Measurements from ENCODE around the gene TAF4B.
"Not testable (repeated sequence)": the region's sequence is repeated elsewhere in the genome, so short reads cannot be mapped to it uniquely, and the experiment has no call there.

DNA sequence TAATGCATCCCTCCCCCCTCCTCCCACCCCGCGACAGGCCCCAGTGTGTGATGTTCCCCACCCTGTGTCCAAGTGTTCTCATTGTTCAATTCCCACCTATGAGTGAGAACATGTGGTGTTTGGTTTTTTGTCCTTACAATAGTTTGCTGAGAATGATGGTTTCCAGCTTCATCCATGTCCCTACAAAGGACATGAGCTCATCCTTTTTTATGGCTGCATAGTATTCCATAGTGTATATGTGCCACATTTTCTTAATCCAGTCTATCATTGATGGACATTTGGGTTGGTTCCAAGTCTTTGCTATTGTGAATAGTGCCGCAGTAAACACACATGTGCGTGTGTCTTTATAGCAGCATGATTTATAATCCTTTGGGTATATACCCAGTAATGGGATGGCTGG lies 33.2 kb downstream of the TAF4B start:
- TF ChIP-seq, protein P1, sequence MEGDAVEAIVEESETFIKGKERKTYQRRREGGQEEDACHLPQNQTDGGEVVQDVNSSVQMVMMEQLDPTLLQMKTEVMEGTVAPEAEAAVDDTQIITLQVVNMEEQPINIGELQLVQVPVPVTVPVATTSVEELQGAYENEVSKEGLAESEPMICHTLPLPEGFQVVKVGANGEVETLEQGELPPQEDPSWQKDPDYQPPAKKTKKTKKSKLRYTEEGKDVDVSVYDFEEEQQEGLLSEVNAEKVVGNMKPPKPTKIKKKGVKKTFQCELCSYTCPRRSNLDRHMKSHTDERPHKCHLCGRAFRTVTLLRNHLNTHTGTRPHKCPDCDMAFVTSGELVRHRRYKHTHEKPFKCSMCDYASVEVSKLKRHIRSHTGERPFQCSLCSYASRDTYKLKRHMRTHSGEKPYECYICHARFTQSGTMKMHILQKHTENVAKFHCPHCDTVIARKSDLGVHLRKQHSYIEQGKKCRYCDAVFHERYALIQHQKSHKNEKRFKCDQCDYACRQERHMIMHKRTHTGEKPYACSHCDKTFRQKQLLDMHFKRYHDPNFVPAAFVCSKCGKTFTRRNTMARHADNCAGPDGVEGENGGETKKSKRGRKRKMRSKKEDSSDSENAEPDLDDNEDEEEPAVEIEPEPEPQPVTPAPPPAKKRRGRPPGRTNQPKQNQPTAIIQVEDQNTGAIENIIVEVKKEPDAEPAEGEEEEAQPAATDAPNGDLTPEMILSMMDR (IDR thresholded peaks at IDR 0.05; ENCODE audit: low read depth, low read length, missing input control) = not testable (repeated sequence)
- TF ChIP-seq RAD21 (IDR thresholded peaks at IDR 0.05); GABPA (IDR thresholded peaks at IDR 0.05 in 1 of 2, conservative IDR thresholded peaks at IDR 0.05 in 1 of 2); REST (IDR thresholded peaks at IDR 0.05); TAF1 (conservative IDR thresholded peaks at IDR 0.05); EGR1 (IDR thresholded peaks at IDR 0.05; ENCODE audit: low read depth in 2 of 2); YY1 (IDR thresholded peaks at IDR 0.05); JUND (IDR thresholded peaks at IDR 0.05); RXRA (IDR thresholded peaks at IDR 0.05); SP1 (IDR thresholded peaks at IDR 0.05): not testable (repeated sequence)
- TF ChIP-seq, protein P2, sequence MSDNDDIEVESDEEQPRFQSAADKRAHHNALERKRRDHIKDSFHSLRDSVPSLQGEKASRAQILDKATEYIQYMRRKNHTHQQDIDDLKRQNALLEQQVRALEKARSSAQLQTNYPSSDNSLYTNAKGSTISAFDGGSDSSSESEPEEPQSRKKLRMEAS (IDR thresholded peaks at IDR 0.05) = not testable (repeated sequence)
- TF ChIP-seq, protein P3, sequence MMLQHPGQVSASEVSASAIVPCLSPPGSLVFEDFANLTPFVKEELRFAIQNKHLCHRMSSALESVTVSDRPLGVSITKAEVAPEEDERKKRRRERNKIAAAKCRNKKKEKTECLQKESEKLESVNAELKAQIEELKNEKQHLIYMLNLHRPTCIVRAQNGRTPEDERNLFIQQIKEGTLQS (IDR thresholded peaks at IDR 0.05) = not testable (repeated sequence)
- TF ChIP-seq, protein P4, sequence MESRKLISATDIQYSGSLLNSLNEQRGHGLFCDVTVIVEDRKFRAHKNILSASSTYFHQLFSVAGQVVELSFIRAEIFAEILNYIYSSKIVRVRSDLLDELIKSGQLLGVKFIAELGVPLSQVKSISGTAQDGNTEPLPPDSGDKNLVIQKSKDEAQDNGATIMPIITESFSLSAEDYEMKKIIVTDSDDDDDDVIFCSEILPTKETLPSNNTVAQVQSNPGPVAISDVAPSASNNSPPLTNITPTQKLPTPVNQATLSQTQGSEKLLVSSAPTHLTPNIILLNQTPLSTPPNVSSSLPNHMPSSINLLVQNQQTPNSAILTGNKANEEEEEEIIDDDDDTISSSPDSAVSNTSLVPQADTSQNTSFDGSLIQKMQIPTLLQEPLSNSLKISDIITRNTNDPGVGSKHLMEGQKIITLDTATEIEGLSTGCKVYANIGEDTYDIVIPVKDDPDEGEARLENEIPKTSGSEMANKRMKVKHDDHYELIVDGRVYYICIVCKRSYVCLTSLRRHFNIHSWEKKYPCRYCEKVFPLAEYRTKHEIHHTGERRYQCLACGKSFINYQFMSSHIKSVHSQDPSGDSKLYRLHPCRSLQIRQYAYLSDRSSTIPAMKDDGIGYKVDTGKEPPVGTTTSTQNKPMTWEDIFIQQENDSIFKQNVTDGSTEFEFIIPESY (IDR thresholded peaks at IDR 0.05) = not testable (repeated sequence)
